Measurements from ENCODE around the gene POLDIP3.
A peak's percentile ranks its signal among the peaks of the same experiment; 100 is the strongest.

POLDIP3 gene

GRCh38 chr22:42627981-42628380, 13.3 kb upstream of the POLDIP3 start (continued):
- TF ChIP-seq REST (tag by site-specific recombination; IDR thresholded peaks at IDR 0.05) = no peak
- TF ChIP-seq ZNF354C (tag by site-specific recombination; IDR thresholded peaks at IDR 0.05; ENCODE audit: borderline replicate concordance, low read depth) = no peak
- TF ChIP-seq ZNF391 (tag by site-specific recombination; IDR thresholded peaks at IDR 0.05; ENCODE audit: borderline replicate concordance, low read depth) = no peak
- no peak for TF ChIP-seq ZNF426 (tag by site-specific recombination; IDR thresholded peaks at IDR 0.05)
- no peak for TF ChIP-seq ZXDB (tag by site-specific recombination; IDR thresholded peaks at IDR 0.05)
- TF ChIP-seq ZNF692 (tag by site-specific recombination; IDR thresholded peaks at IDR 0.05) = no peak
- TF ChIP-seq KLF9 (tag by site-specific recombination; IDR thresholded peaks at IDR 0.05; ENCODE audit: low read depth) = no peak
- no peak for TF ChIP-seq ZNF37A (tag by site-specific recombination; IDR thresholded peaks at IDR 0.05)
- TF ChIP-seq, protein P1, sequence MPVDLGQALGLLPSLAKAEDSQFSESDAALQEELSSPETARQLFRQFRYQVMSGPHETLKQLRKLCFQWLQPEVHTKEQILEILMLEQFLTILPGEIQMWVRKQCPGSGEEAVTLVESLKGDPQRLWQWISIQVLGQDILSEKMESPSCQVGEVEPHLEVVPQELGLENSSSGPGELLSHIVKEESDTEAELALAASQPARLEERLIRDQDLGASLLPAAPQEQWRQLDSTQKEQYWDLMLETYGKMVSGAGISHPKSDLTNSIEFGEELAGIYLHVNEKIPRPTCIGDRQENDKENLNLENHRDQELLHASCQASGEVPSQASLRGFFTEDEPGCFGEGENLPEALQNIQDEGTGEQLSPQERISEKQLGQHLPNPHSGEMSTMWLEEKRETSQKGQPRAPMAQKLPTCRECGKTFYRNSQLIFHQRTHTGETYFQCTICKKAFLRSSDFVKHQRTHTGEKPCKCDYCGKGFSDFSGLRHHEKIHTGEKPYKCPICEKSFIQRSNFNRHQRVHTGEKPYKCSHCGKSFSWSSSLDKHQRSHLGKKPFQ (tag by site-specific recombination; IDR thresholded peaks at IDR 0.05) = no peak

- ChIA-PET POLR2A (interaction anchor here (1.6 kb wide), 1 partner anchor 12 kb away, joined by 7 read pairs; the partner anchor contains the start of gene POLDIP3), CTCF (no interaction called here)
- TF ChIP-seq ZNF623 (tag by site-specific recombination; IDR thresholded peaks at IDR 0.05) = no peak
- TF ChIP-seq SP7 (tag by site-specific recombination; IDR thresholded peaks at IDR 0.05) = no peak
- Histone ChIP-seq H3K36me3 (ENCODE audit: control insufficient read depth in 2 of 2, insufficient read depth in 1 of 2, low read length in 2 of 2) (peaks cover 10 to 90% of the 10 kb centered on the region in 2 experiments; a peak in 2 of 3 replicates), H3K4me3 (ENCODE audit: low read depth, low read length) (no peak overlapping the region), H3K4me1 (ENCODE audit: control insufficient read depth, insufficient read depth, low read length) (no peaks in the 10 kb centered on the region), H3K9me3 (ENCODE audit: control insufficient read depth, insufficient read depth, low read depth, low read length) (no peaks in the 10 kb centered on the region), H3K27ac (ENCODE audit: extremely low read depth, low read depth, low read length) (no peak overlapping the region)
Observed at GRCh38 chr22:42626951-42627625, 12.4 kb upstream of the POLDIP3 start.

DNA sequence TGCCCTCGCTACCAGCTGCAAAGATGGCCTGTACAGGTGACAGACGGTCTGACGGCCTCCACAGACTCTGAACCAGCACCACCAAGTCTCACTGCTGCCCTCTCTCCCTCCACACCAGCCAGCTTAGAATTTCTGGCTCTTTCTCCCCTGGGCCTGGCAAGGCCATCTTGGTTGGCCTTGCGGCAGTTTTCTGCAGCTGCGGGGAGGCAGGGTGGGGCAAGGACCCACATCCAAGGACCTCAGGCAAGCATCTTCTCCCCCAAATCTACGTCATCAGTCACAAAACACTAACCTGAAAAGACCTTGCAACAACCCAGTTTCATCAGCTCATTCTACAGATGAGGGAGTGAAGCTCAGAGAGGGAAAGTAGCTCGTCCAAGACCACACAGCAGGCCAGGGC, 11.7 kb upstream of the POLDIP3 start:
- no peaks in the 10 kb centered on the region; the same call in 1 of the 2 replicates for H3K4me1 ChIP-seq (ENCODE audit: control insufficient read depth, insufficient read depth, low read length)
- CTCF ChIA-PET = no interaction called here

More for the DNA sequence above, 11.7 kb upstream of the POLDIP3 start:
- Histone ChIP-seq H3K27ac (ENCODE audit: extremely low read depth, low read depth, low read length) (no peak overlapping the region), H3K4me3 (ENCODE audit: low read depth, low read length) (no peak overlapping the region), H3K36me3 (ENCODE audit: control insufficient read depth in 2 of 2, insufficient read depth in 1 of 2, low read length in 2 of 2) (peaks cover 10 to 84% of the 10 kb centered on the region in 2 experiments; a peak in 2 of 3 replicates), H3K9me3 (ENCODE audit: control insufficient read depth, insufficient read depth, low read depth, low read length) (no peaks in the 10 kb centered on the region)
- TF ChIP-seq ZNF768 (tag by site-specific recombination; IDR thresholded peaks at IDR 0.05) (peak; percentile 50; the same call in 1 of the 2 replicates), ZNF2 (tag by site-specific recombination; IDR thresholded peaks at IDR 0.05) (no peak), ZNF335 (tag by site-specific recombination; conservative IDR thresholded peaks at IDR 0.05) (no peak)
- POLR2A ChIA-PET = interaction anchor here (1.6 kb wide), 1 partner anchor 12 kb away, joined by 7 read pairs; the partner anchor contains the start of gene POLDIP3

All from HEK293 (cell line).